Endothelial cell of umbilical vein (primary cell): ENCODE measurements around the gene CELF5.

Experiments used
- CTCF ChIP-seq, 2 donors: IDR thresholded peaks; 1 replicate in 1 of 2; 2 replicates in 1 of 2; pipeline ENCODE4 v1.5.1; 2011; ENCODE audit warnings: low read length in 2 of 2, mild to moderate bottlenecking in 2 of 2, moderate library complexity in 2 of 2, control low read depth in 1 of 2, inconsistent platforms in 1 of 2, low read depth in 1 of 2; ENCODE audit not compliant: insufficient read depth in 1 of 2; ENCODE audit errors: extremely low read depth in 1 of 2
- EZH2 ChIP-seq: IDR thresholded peaks from 2 replicates; pipeline ENCODE4 v1.6.1; 2012; ENCODE audit warnings: borderline replicate concordance, low read depth, mild to moderate bottlenecking, moderate library complexity, low read length, inconsistent platforms; ENCODE audit not compliant: severe bottlenecking
- FOS ChIP-seq: IDR thresholded peaks from 2 replicates; pipeline ENCODE4 v1.6.1; 2011; ENCODE audit warnings: mild to moderate bottlenecking, low read length, moderate library complexity, borderline replicate concordance; ENCODE audit not compliant: insufficient read depth
- GATA2 ChIP-seq: IDR thresholded peaks from 2 replicates; pipeline ENCODE4 v1.7.0; 2011; ENCODE audit warnings: low read depth, mild to moderate bottlenecking, moderate library complexity, mixed read lengths, low read length; ENCODE audit not compliant: insufficient read length, insufficient read depth
- JUN ChIP-seq: IDR thresholded peaks from 2 replicates; pipeline ENCODE4 v1.6.1; 2011; ENCODE audit warnings: borderline replicate concordance, low read depth; ENCODE audit not compliant: insufficient read length, insufficient read depth
- MAX ChIP-seq: IDR thresholded peaks from 2 replicates; pipeline ENCODE4 v1.6.1; 2011; ENCODE audit not compliant: insufficient read depth, insufficient read length
- MYC ChIP-seq: IDR thresholded peaks from one replicate; pipeline ENCODE4 v1.6.1; 2011; ENCODE audit warnings: mild to moderate bottlenecking, low read depth, low read length
- POLR2A ChIP-seq: IDR thresholded peaks from 2 replicates; pipeline ENCODE4 v1.6.1; 2012; ENCODE audit warnings: low read depth, mild to moderate bottlenecking, control low read depth, low read length
- POLR2AphosphoS5 ChIP-seq: IDR thresholded peaks from 2 replicates; pipeline ENCODE4 v1.6.1; 2012; ENCODE audit warnings: low read depth, mild to moderate bottlenecking, control low read depth, low read length, moderate library complexity; ENCODE audit not compliant: insufficient read depth

- TF ChIP-seq POLR2AphosphoS5 (no peak), EZH2 (no peak), CTCF (IDR thresholded peaks at IDR 0.05; ENCODE audit: extremely low read depth in 1 of 2, insufficient read depth in 1 of 2, low read depth in 1 of 2, low read length in 2 of 2) (no peak), POLR2A (no peak), GATA2 (no peak), MYC (no peak), JUN (no peak), FOS (no peak), MAX (no peak)
These were observed 13.3 kb upstream of the CELF5 start for GRCh38 chr19:3211191-3211590.
